Panc1 (cell line): ENCODE data around the gene SASS6. TPM values are rescaled to one million over a fixed set of nuclear protein-coding genes. Genes with fewer than 3 reads are reported as not detected.

Source experiments
- ATAC-seq: fragments of 200-7000 bp; cut with Tn5 transposase; 2 replicates; pipeline ENCODE4 v1.9.1; 2020; ENCODE audit warnings: mild to moderate bottlenecking, moderate library complexity
- BruUV-seq: library from RNA; stranded (reverse); fragments of 400-500 nt; replicated peaks from 2 replicates; lab custom pipeline; 2021; lab: Mats Ljungman, UMichigan
- CTCF ChIA-PET: fragments of 300-600 bp; sonication (Branson Sonifier 250); formaldehyde crosslinking; loops from one replicate; lab custom pipeline; 2022; ENCODE audit warnings: antibody characterized with exemption; lab: Charles Lee
- POLR2A ChIA-PET: fragments of 300-600 bp; sonication (Branson Sonifier 250); formaldehyde crosslinking; loops from one replicate; lab custom pipeline; 2022; ENCODE audit warnings: antibody characterized with exemption; lab: Charles Lee
- DNase-seq: peaks from one replicate; pipeline ENCODE4 v3.0.0-alpha.2; 2010; ENCODE audit warnings: low read depth, low spot score
- H3K27ac ChIP-seq: 2 replicates; pipeline ENCODE4 v1.5.1; 2011; ENCODE audit warnings: mild to moderate bottlenecking, low read length, inconsistent platforms
- H3K27me3 ChIP-seq: fragments of 200-500 bp; sonication (Bioruptor generic); 2 replicates; pipeline ENCODE4 v1.6.0; 2014; ENCODE audit warnings: low read length, inconsistent platforms; ENCODE audit not compliant: control insufficient read depth, insufficient read depth
- H3K36me3 ChIP-seq: fragments of 200-500 bp; sonication (Bioruptor generic); 2 replicates; pipeline ENCODE4 v1.5.1; 2014; ENCODE audit warnings: inconsistent platforms, mild to moderate bottlenecking, low read length, moderate library complexity; ENCODE audit not compliant: control insufficient read depth, insufficient read depth
- H3K4me1 ChIP-seq: 2 replicates; pipeline ENCODE4 v1.5.1; 2011; ENCODE audit warnings: inconsistent platforms, mild to moderate bottlenecking, low read length, moderate library complexity; ENCODE audit not compliant: control insufficient read depth, insufficient read depth
- H3K4me3 ChIP-seq, 2 experiments: 2 replicates each; pipeline ENCODE4 v1.5.1; 2011 to 2012; ENCODE audit warnings: low read depth in 2 of 2, low read length in 2 of 2, mild to moderate bottlenecking in 2 of 2, inconsistent platforms in 1 of 2, moderate library complexity in 1 of 2
- H3K9me3 ChIP-seq: fragments of 200-500 bp; sonication (Bioruptor generic); 2 replicates; pipeline ENCODE4 v1.5.1; 2014; ENCODE audit warnings: low read depth, mild to moderate bottlenecking, inconsistent platforms, low read length, moderate library complexity; ENCODE audit not compliant: control insufficient read depth, insufficient read depth
- CTCF ChIP-seq: fragments of 450-650 bp; IDR thresholded peaks from 2 replicates; pipeline ENCODE4 v1.5.1; 2017; ENCODE audit warnings: mild to moderate bottlenecking
- POLR2AphosphoS5 ChIP-seq: IDR thresholded peaks from 2 replicates; pipeline ENCODE4 v1.6.1; 2012; ENCODE audit warnings: mild to moderate bottlenecking, low read depth, low read length, moderate library complexity
- REST ChIP-seq, 2 experiments: IDR thresholded peaks; 2 replicates each; pipeline ENCODE4 v1.6.1; 2011 to 2012; ENCODE audit warnings: low read depth in 2 of 2, control low read depth in 1 of 2, low read length in 1 of 2, mild to moderate bottlenecking in 1 of 2, moderate library complexity in 1 of 2; ENCODE audit not compliant: insufficient read depth in 1 of 2
- SIN3A ChIP-seq: IDR thresholded peaks from 2 replicates; pipeline ENCODE4 v1.6.1; 2012; ENCODE audit warnings: low read depth, mild to moderate bottlenecking, low read length, moderate library complexity, borderline replicate concordance; ENCODE audit not compliant: insufficient read depth
- TCF7L2 ChIP-seq: IDR thresholded peaks from 2 replicates; pipeline ENCODE4 v1.6.1; 2011; ENCODE audit warnings: mild to moderate bottlenecking, low read depth, low read length, inconsistent platforms
- in situ Hi-C: cut with HindIII; loops from 2 replicates; pipeline ENCODE4 v1.10.0; 2016; ENCODE audit warnings: low sequenced_read_pairs, low pct_unique_long_range_greater_than_20kb
- intact Hi-C: fragments of 100-400 bp; cut with micrococcal nuclease; formaldehyde crosslinking; loops from one replicate; pipeline ENCODE4 v1.10.0; 2022; ENCODE audit not compliant: unreplicated experiment
- total RNA-seq: library from RNA; stranded (reverse); gene quantifications from one replicate; pipeline ENCODE4 v1.2.1, GENCODE V29; 2021; ENCODE audit not compliant: unreplicated experiment

SASS6 gene
- total RNA-seq, 1 experiment from 2014 or later, result 6.2 TPM

- no TSS peak for BruUV-seq
- no peaks in the 10 kb centered on the region for H3K9me3 ChIP-seq
- peaks cover 20% of the 10 kb centered on the region for H3K36me3 ChIP-seq
- ATAC-seq (no peak), DNase-seq (no peak)
- H3K27ac ChIP-seq, result no peak overlapping the region
- POLR2A ChIA-PET, result interaction anchor here (0.7 kb wide), 1 partner anchor 37 kb away, joined by 6 read pairs; no protein-coding TSS in a partner anchor
- TF ChIP-seq SIN3A (no peak), REST (IDR thresholded peaks at IDR 0.05; ENCODE audit: insufficient read depth in 1 of 2, low read depth in 2 of 2, low read length in 1 of 2) (no peak), CTCF (no peak), TCF7L2 (no peak), POLR2AphosphoS5 (no peak)
- CTCF ChIA-PET, result no interaction called here
- intact Hi-C loops, result no loop called here
- in situ Hi-C loops, result no loop called here
- no peak overlapping the region for H3K4me3 ChIP-seq
- H3K4me1 ChIP-seq, result no peaks in the 10 kb centered on the region
- no peaks in the 10 kb centered on the region for H3K27me3 ChIP-seq
Measured at GRCh38 chr1:100065969-100066227, 66.8 kb downstream of the SASS6 start.

GRCh38 chr1:100065183-100065968, 67.4 kb downstream of the SASS6 start:
- TF ChIP-seq CTCF (no peak), POLR2AphosphoS5 (no peak), SIN3A (no peak), TCF7L2 (no peak), REST (IDR thresholded peaks at IDR 0.05; ENCODE audit: insufficient read depth in 1 of 2, low read depth in 2 of 2, low read length in 1 of 2) (no peak)
- intact Hi-C loops, result no loop called here
- ChIA-PET POLR2A (interaction anchor here (0.7 kb wide), 1 partner anchor 37 kb away, joined by 6 read pairs; no protein-coding TSS in a partner anchor), CTCF (no interaction called here)
- DNase-seq (no peak), ATAC-seq (no peak)
- Histone ChIP-seq H3K4me1 (no peaks in the 10 kb centered on the region), H3K27ac (no peak overlapping the region), H3K4me3 (no peak overlapping the region), H3K27me3 (no peaks in the 10 kb centered on the region), H3K36me3 (peaks cover 20% of the 10 kb centered on the region), H3K9me3 (no peaks in the 10 kb centered on the region)
- in situ Hi-C loops, result no loop called here
- no TSS peak for BruUV-seq
